ENCODE data around the gene SNRNP70. TPM values are rescaled to one million over a fixed set of nuclear protein-coding genes. Genes with fewer than 3 reads are reported as not detected.

The SNRNP70 gene
- total and polyA plus RNA-seq, 2 of the 13 experiments (the other 11 are each of a cell fraction or from before 2014, with no cell fraction given), result 150 to 210 TPM

DNA sequence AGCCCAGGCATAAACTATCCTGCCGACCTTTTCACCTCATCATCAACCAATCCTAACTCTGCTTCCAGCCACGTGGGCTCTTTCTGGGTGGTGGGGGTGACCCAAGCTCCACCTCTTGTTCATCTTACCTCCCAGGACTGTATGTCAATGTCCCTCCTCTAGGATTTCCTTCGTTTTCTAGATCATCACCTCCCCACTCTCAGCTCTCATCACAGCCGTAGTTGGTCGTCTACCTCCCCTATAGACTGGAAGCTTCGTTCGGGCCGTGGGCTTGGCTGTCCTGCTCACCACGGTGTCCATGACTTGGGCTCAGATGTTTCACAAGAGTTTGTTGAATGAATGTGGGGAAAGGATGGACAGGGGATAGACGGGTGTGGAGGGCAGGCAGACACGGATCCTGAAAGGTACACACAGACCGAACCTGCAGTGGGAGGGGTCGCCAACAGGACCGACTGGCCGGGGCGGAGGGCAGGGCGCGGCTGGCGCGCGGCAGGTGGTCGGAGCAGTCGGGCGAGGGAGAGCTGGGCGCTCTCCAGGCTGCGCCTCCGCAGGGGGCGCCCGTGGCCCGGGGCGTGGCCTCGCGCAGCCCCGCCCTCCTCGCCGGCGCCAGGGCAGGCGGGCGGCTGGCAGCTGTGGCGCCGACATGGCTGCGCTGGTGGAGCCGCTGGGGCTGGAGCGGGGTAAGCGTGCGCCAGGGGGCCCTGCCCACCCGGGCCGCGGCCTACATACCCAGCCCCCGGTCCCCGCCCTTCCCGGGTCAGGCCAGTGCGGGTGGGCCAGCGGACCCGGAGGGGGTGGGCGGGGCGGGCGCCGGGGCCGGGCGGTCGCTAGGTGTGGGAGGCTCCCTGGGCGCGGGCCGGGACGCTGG lies 28.7 kb downstream of the SNRNP70 start, which contains the start of gene LIN7B (continued):
- TF ChIP-seq MXD4 (CRISPR knock-in tag; IDR thresholded peaks at IDR 0.05) (0 out of 2 replicates have a peak, but pooled peaks have one; percentile 45), HMGA1 (CRISPR knock-in tag; conservative IDR thresholded peaks at IDR 0.05) (no peak), RXRB (CRISPR knock-in tag; IDR thresholded peaks at IDR 0.05; ENCODE audit: borderline replicate concordance) (0 out of 2 replicates have a peak, but pooled peaks have one; percentile 18), HDAC2 (CRISPR knock-in tag; IDR thresholded peaks at IDR 0.05) (peak; percentile 43; the same call in 1 of the 2 replicates), ZNF674 (CRISPR knock-in tag; IDR thresholded peaks at IDR 0.05; ENCODE audit: low read depth) (no peak), HCFC1 (IDR thresholded peaks at IDR 0.05; ENCODE audit: low read depth, low read length) (no peak), MAFF (IDR thresholded peaks at IDR 0.05; ENCODE audit: low read depth, low read length) (no peak), ZNF3 (CRISPR knock-in tag; IDR thresholded peaks at IDR 0.05) (peak; percentile 95), U2AF2 (IDR thresholded peaks at IDR 0.05; ENCODE audit: low read depth, low read length) (no peak), ZNF263 (CRISPR knock-in tag; IDR thresholded peaks at IDR 0.05) (peak; percentile 62; the same call in 1 of the 2 replicates), KDM2A (CRISPR knock-in tag; IDR thresholded peaks at IDR 0.05; ENCODE audit: borderline replicate concordance, low read depth) (peak; percentile 53), ZNF841 (CRISPR knock-in tag; IDR thresholded peaks at IDR 0.05; ENCODE audit: borderline replicate concordance) (no peak), ZNF878 (CRISPR knock-in tag; IDR thresholded peaks at IDR 0.05) (no peak), KDM5B (CRISPR knock-in tag; IDR thresholded peaks at IDR 0.05; ENCODE audit: borderline replicate concordance) (peak; percentile 81; the same call in 1 of the 2 replicates), DMAP1 (CRISPR knock-in tag; IDR thresholded peaks at IDR 0.05) (0 out of 2 replicates have a peak, but pooled peaks have one; percentile 30), TBX3 (IDR thresholded peaks at IDR 0.05; ENCODE audit: borderline replicate concordance) (no peak), KAT2B (IDR thresholded peaks at IDR 0.05; ENCODE audit: borderline replicate concordance, low read depth, low read length) (no peak), ARNT (IDR thresholded peaks at IDR 0.05) (no peak)
- TF ChIP-seq, protein P1, sequence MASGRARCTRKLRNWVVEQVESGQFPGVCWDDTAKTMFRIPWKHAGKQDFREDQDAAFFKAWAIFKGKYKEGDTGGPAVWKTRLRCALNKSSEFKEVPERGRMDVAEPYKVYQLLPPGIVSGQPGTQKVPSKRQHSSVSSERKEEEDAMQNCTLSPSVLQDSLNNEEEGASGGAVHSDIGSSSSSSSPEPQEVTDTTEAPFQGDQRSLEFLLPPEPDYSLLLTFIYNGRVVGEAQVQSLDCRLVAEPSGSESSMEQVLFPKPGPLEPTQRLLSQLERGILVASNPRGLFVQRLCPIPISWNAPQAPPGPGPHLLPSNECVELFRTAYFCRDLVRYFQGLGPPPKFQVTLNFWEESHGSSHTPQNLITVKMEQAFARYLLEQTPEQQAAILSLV (CRISPR knock-in tag; IDR thresholded peaks at IDR 0.05; ENCODE audit: borderline replicate concordance), result no peak; the same call in 1 of the 2 replicates
- TF ChIP-seq, protein P2, sequence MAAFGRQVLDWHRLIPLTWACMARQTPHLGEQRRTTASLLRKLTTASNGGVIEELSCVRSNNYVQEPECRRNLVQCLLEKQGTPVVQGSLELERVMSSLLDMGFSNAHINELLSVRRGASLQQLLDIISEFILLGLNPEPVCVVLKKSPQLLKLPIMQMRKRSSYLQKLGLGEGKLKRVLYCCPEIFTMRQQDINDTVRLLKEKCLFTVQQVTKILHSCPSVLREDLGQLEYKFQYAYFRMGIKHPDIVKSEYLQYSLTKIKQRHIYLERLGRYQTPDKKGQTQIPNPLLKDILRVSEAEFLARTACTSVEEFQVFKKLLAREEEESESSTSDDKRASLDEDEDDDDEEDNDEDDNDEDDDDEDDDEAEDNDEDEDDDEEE (CRISPR knock-in tag; IDR thresholded peaks at IDR 0.05), result peak; percentile 89
- TF ChIP-seq, protein P3, sequence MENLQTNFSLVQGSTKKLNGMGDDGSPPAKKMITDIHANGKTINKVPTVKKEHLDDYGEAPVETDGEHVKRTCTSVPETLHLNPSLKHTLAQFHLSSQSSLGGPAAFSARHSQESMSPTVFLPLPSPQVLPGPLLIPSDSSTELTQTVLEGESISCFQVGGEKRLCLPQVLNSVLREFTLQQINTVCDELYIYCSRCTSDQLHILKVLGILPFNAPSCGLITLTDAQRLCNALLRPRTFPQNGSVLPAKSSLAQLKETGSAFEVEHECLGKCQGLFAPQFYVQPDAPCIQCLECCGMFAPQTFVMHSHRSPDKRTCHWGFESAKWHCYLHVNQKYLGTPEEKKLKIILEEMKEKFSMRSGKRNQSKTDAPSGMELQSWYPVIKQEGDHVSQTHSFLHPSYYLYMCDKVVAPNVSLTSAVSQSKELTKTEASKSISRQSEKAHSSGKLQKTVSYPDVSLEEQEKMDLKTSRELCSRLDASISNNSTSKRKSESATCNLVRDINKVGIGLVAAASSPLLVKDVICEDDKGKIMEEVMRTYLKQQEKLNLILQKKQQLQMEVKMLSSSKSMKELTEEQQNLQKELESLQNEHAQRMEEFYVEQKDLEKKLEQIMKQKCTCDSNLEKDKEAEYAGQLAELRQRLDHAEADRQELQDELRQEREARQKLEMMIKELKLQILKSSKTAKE (CRISPR knock-in tag; IDR thresholded peaks at IDR 0.05; ENCODE audit: borderline replicate concordance), result 0 out of 2 replicates have a peak, but pooled peaks have one; percentile 25
- TF ChIP-seq, protein P4, sequence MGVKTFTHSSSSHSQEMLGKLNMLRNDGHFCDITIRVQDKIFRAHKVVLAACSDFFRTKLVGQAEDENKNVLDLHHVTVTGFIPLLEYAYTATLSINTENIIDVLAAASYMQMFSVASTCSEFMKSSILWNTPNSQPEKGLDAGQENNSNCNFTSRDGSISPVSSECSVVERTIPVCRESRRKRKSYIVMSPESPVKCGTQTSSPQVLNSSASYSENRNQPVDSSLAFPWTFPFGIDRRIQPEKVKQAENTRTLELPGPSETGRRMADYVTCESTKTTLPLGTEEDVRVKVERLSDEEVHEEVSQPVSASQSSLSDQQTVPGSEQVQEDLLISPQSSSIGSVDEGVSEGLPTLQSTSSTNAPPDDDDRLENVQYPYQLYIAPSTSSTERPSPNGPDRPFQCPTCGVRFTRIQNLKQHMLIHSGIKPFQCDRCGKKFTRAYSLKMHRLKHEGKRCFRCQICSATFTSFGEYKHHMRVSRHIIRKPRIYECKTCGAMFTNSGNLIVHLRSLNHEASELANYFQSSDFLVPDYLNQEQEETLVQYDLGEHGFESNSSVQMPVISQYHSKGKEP (CRISPR knock-in tag; IDR thresholded peaks at IDR 0.05), result no peak
- TF ChIP-seq, protein P5, sequence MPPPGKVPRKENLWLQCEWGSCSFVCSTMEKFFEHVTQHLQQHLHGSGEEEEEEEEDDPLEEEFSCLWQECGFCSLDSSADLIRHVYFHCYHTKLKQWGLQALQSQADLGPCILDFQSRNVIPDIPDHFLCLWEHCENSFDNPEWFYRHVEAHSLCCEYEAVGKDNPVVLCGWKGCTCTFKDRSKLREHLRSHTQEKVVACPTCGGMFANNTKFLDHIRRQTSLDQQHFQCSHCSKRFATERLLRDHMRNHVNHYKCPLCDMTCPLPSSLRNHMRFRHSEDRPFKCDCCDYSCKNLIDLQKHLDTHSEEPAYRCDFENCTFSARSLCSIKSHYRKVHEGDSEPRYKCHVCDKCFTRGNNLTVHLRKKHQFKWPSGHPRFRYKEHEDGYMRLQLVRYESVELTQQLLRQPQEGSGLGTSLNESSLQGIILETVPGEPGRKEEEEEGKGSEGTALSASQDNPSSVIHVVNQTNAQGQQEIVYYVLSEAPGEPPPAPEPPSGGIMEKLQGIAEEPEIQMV (CRISPR knock-in tag; IDR thresholded peaks at IDR 0.05; ENCODE audit: low read depth), result peak; percentile 79; the same call in 1 of the 2 replicates
